Osteocyte (in vitro differentiated cells): ENCODE measurements around the gene MAGEC3. TPM values are rescaled to one million over a fixed set of nuclear protein-coding genes. Genes with fewer than 3 reads are reported as not detected.

ENCODE experiments used
- DNase-seq: peaks from one replicate; pipeline ENCODE4 v3.0.0; 2021; ENCODE audit warnings: mixed read lengths; ENCODE audit not compliant: unreplicated experiment; ENCODE audit errors: extremely low spot score
- H3K27ac Mint-ChIP-seq: one replicate; pipeline ENCODE4 v1.8.0; 2021; ENCODE audit warnings: mild to moderate bottlenecking, mixed read lengths; ENCODE audit not compliant: unreplicated experiment
- H3K27me3 Mint-ChIP-seq: one replicate; pipeline ENCODE4 v1.8.0; 2021; ENCODE audit warnings: mixed read lengths; ENCODE audit not compliant: unreplicated experiment
- H3K36me3 Mint-ChIP-seq: one replicate; pipeline ENCODE4 v1.8.0; 2021; ENCODE audit warnings: mixed read lengths; ENCODE audit not compliant: unreplicated experiment
- H3K4me1 Mint-ChIP-seq: one replicate; pipeline ENCODE4 v1.8.0; 2021; ENCODE audit warnings: mixed read lengths; ENCODE audit not compliant: unreplicated experiment
- H3K4me3 Mint-ChIP-seq: one replicate; pipeline ENCODE4 v1.8.0; 2021; ENCODE audit warnings: mild to moderate bottlenecking, moderate library complexity, mixed read lengths; ENCODE audit not compliant: unreplicated experiment
- H3K9me3 Mint-ChIP-seq: one replicate; pipeline ENCODE4 v1.8.0; 2021; ENCODE audit warnings: mixed read lengths; ENCODE audit not compliant: unreplicated experiment
- CTCF ChIP-seq: fragments of 200-600 bp; sonication (generic); IDR thresholded peaks from 2 replicates; pipeline ENCODE4 v1.5.0; 2021; ENCODE audit warnings: antibody characterized with exemption, mild to moderate bottlenecking, moderate library complexity
- total RNA-seq: library from RNA; stranded (reverse); gene quantifications from 2 replicates; pipeline ENCODE4 v1.2.1, GENCODE V29; 2021

MAGEC3 gene
- total RNA-seq, 1 donor from 2014 or later = not detected

- Mint-ChIP-seq H3K9me3 (peaks cover 8% of the 10 kb centered on the region), H3K27me3 (no peaks in the 10 kb centered on the region), H3K27ac (no peak overlapping the region), H3K4me1 (no peaks in the 10 kb centered on the region), H3K36me3 (no peaks in the 10 kb centered on the region), H3K4me3 (no peak overlapping the region)
- no peak for TF ChIP-seq CTCF
- DNase-seq = no peak
Measured at GRCh38 chrX:141924293-141924692, 86.2 kb downstream of the MAGEC3 start.

- Mint-ChIP-seq H3K27ac (no peak overlapping the region), H3K36me3 (no peaks in the 10 kb centered on the region), H3K4me1 (no peaks in the 10 kb centered on the region), H3K4me3 (no peak overlapping the region), H3K9me3 (peaks cover 7% of the 10 kb centered on the region), H3K27me3 (no peaks in the 10 kb centered on the region)
- no peak for DNase-seq
- TF ChIP-seq CTCF = no peak
Measured at GRCh38 chrX:141928432-141928831, 90.3 kb downstream of the MAGEC3 start.

GRCh38 chrX:141934059-141934641 is 96.0 kb downstream of the MAGEC3 start:
- H3K4me3 Mint-ChIP-seq = no peak overlapping the region
- no peak overlapping the region for H3K27ac Mint-ChIP-seq
- DNase-seq = no peak
- H3K9me3 Mint-ChIP-seq = peaks cover 4% of the 10 kb centered on the region
- no peaks in the 10 kb centered on the region for H3K4me1 Mint-ChIP-seq
- no peaks in the 10 kb centered on the region for H3K27me3 Mint-ChIP-seq
- no peak for TF ChIP-seq CTCF
- H3K36me3 Mint-ChIP-seq = no peaks in the 10 kb centered on the region

- H3K36me3 Mint-ChIP-seq = no peaks in the 10 kb centered on the region
Measured at GRCh38 chrX:141935645-141936044, 97.5 kb downstream of the MAGEC3 start.

GRCh38 chrX:141936080-141936479 is 98.0 kb downstream of the MAGEC3 start:
- Mint-ChIP-seq H3K9me3 (peaks cover 4% of the 10 kb centered on the region), H3K4me1 (no peaks in the 10 kb centered on the region), H3K4me3 (no peak overlapping the region), H3K27ac (no peak overlapping the region), H3K36me3 (no peaks in the 10 kb centered on the region), H3K27me3 (no peaks in the 10 kb centered on the region)
- no peak for DNase-seq
- peak; percentile 36 for TF ChIP-seq CTCF

More at GRCh38 chrX:141935645-141936044, 97.5 kb downstream of the MAGEC3 start:
- no peak for TF ChIP-seq CTCF
- H3K27me3 Mint-ChIP-seq = no peaks in the 10 kb centered on the region
- no peak overlapping the region for H3K4me3 Mint-ChIP-seq
- no peak for DNase-seq
- H3K4me1 Mint-ChIP-seq = no peaks in the 10 kb centered on the region
- no peak overlapping the region for H3K27ac Mint-ChIP-seq
- peaks cover 4% of the 10 kb centered on the region for H3K9me3 Mint-ChIP-seq
